BJ (cell line): ENCODE data around the gene DNAJC16. TPM values are rescaled to one million over a fixed set of nuclear protein-coding genes. Genes with fewer than 3 reads are reported as not detected.

Experiments
- CTCF ChIA-PET: fragments of 350-600 bp; formaldehyde crosslinking; extraction: SDS; loops from one replicate; lab custom pipeline; 2021; ENCODE audit warnings: antibody characterized with exemption, inconsistent platforms; lab: Yijun Ruan, JAX
- POLR2A ChIA-PET: fragments of 300-600 bp; sonication (Branson Sonifier 250); formaldehyde crosslinking; extraction: SDS; loops from one replicate; lab custom pipeline; 2021; ENCODE audit warnings: antibody characterized with exemption; lab: Charles Lee
- DNase-seq: peaks from one replicate; pipeline ENCODE4 v3.0.0-alpha.2; 2011; ENCODE audit warnings: low read depth
- H3K27me3 ChIP-seq: 2 replicates; pipeline ENCODE4 v1.6.0; 2011; ENCODE audit warnings: low read length; ENCODE audit not compliant: control insufficient read depth, insufficient read depth
- H3K36me3 ChIP-seq: 2 replicates; pipeline ENCODE4 v1.5.1; 2011; ENCODE audit warnings: low read length; ENCODE audit not compliant: control insufficient read depth, insufficient read depth
- H3K4me3 ChIP-seq: 2 replicates; pipeline ENCODE4 v1.5.1; 2011; ENCODE audit warnings: low read depth, mild to moderate bottlenecking, control low read depth, low read length
- CTCF ChIP-seq: IDR thresholded peaks from 2 replicates; pipeline ENCODE4 v1.5.1; 2011; ENCODE audit warnings: low read depth, mild to moderate bottlenecking, control low read depth, inconsistent platforms, low read length, moderate library complexity; ENCODE audit not compliant: insufficient read depth
- polyA plus RNA-seq: library from polyadenylated mRNA; depleted of rRNA; stranded (reverse); fragments of >200 nt; gene quantifications from 2 replicates; pipeline ENCODE4 v1.2.3, GENCODE V29; 2011

Gene DNAJC16
- polyA plus RNA-seq, 1 experiment, result 12.3 TPM

GRCh38 chr1:15543251-15543588, 16.6 kb downstream of the DNAJC16 start:
- TF ChIP-seq CTCF, result no peak
- Histone ChIP-seq H3K36me3 (peaks cover 14% of the 10 kb centered on the region), H3K27me3 (no peaks in the 10 kb centered on the region), H3K4me3 (no peak overlapping the region)
- POLR2A ChIA-PET, result no interaction called here
- CTCF ChIA-PET, result no interaction called here
- no peak for DNase-seq

GRCh38 chr1:15543589-15544568, 17.2 kb downstream of the DNAJC16 start:
- TF ChIP-seq CTCF, result no peak
- H3K36me3 ChIP-seq, result peaks cover 14% of the 10 kb centered on the region
- ChIA-PET POLR2A (no interaction called here), CTCF (no interaction called here)
- no peak overlapping the region for H3K4me3 ChIP-seq
- DNase-seq, result no peak
- no peaks in the 10 kb centered on the region for H3K27me3 ChIP-seq

- no peak for DNase-seq
- Histone ChIP-seq H3K27me3 (no peaks in the 10 kb centered on the region), H3K36me3 (peaks cover 8% of the 10 kb centered on the region), H3K4me3 (no peak overlapping the region)
- no peak for TF ChIP-seq CTCF
- ChIA-PET CTCF (interaction anchor here (0.8 to 1.1 kb wide), 2 partner anchors 12 to 195 kb away, joined by 3 to 4 read pairs; no protein-coding TSS in a partner anchor), POLR2A (no interaction called here)
Measured at GRCh38 chr1:15546641-15547040, 20.0 kb downstream of the DNAJC16 start.

- H3K36me3 ChIP-seq, result peaks cover 6% of the 10 kb centered on the region
- ChIA-PET POLR2A (no interaction called here), CTCF (interaction anchor here (1.2 kb wide), 1 partner anchor 21 kb away, joined by 3 read pairs; no protein-coding TSS in a partner anchor)
- TF ChIP-seq CTCF, result no peak
- DNase-seq, result no peak
- no peak overlapping the region for H3K4me3 ChIP-seq
- H3K27me3 ChIP-seq, result no peaks in the 10 kb centered on the region
Measured at GRCh38 chr1:15550573-15550972, 23.9 kb downstream of the DNAJC16 start.

- ChIA-PET CTCF (no interaction called here), POLR2A (no interaction called here)
- H3K27me3 ChIP-seq, result no peaks in the 10 kb centered on the region
- DNase-seq, result no peak
- H3K4me3 ChIP-seq, result no peak overlapping the region
- no peak for TF ChIP-seq CTCF
- H3K36me3 ChIP-seq, result peaks cover 2% of the 10 kb centered on the region
Measured at GRCh38 chr1:15557008-15557407, 30.4 kb downstream of the DNAJC16 start.
